ENCODE measurements around the gene CALML6.

CALML6 gene

DNA sequence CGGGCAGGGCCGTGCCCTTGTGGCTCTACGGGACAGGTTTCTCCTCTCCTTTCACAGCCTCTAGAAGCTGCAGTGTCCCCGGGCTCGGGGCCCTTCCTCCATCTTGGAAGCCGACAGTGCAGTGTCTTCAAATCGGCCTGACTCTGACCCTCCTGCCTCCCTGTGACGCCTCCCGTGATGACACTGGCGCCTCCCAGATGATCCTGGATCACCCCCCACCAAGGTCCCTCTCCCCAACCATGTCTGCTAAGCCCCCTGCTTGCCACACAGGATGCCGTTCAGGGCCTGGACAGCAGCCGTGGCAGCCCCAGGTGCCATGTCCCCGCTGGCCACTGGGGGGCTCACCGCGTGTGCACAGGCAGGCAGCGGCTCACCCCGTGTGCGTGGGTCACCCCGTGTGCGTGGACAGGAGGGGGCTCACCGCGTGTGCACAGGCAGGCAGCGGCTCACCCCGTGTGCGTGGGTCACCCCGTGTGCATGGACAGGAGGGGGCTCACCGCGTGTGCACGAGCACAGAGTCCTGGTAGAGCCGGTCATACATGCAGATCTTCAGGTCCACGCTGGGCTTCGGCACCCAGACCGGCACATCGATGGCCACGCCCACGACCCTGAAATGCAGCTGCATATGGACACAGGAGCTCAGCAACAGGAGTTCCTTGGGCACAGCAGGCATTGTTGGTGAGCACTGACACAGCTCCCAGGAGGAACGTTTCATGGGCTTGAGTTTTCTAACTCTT is 28.9 kb downstream of the CALML6 start:
- peak; percentile 32 for DNase-seq

DNA sequence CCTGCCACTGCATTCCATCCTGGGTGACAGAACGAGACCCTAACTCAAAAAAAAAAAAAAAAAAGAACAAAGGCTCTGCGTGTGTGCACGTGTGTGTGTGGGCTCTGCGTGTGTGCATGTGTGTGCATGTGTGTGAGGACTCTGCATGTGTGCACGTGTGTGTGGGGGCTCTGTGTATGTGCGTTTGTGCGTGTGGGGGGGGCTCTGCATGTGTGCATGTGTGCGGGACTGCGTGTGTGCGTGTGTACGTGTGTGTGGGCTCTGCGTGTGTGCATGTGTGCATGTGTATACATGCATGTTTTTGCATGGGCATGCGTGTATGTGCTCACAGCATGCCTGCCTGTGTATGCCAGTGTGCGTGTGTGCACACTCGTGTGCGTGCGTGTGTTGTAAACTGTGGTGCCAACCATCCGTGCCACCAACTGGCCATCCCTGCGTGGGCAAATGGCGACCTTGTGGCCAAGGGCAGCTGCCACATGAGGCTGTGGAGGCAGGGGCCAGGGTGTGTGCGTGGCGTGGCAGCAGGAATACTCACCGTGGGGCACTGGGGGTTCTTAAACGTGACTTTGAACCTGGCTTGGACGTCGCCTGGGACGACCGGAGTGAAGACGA is 30.8 kb downstream of the CALML6 start:
- no peak for DNase-seq

DNA sequence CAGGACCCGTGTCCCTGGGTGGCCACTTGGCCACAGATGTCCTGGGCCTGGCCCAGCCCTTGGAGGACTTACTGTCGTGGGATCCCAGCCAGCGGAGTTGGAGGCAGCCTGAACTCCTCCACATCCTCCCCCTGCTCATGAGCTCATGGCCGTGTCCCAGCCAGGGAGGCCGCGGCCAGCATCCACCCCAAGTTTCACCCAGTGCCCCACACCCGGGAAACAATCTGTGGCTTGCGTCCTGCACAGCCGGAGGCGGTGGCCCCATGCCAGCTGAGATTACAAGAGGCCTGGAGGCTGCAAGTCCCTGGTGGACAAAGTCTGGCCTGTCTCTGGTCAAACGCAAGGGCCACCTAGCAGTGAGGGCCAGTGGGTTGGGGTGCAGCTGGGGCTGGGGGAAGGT is 31.5 kb downstream of the CALML6 start:
- DNase-seq: no peak

DNA sequence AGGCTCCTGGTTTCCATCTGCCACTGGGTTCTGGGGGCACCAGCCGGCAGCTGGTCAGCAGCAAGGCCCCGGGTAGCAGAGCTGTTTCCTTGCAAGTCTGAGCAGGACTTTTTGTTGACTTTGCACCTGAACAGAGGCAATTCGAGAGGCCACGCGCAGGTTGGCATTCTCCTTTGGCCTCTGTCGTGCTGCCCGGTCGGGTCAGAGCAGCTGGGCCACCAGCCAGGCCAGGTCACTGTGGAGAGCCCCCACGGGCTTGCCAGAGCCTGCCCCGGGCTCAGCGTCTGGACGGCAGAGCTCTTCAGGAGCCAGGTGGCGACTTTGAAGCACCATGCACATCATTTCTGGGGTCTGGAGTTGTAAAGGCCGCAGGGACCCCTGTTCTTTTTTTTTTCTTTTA is 32.4 kb downstream of the CALML6 start:
- no peak for DNase-seq

DNA sequence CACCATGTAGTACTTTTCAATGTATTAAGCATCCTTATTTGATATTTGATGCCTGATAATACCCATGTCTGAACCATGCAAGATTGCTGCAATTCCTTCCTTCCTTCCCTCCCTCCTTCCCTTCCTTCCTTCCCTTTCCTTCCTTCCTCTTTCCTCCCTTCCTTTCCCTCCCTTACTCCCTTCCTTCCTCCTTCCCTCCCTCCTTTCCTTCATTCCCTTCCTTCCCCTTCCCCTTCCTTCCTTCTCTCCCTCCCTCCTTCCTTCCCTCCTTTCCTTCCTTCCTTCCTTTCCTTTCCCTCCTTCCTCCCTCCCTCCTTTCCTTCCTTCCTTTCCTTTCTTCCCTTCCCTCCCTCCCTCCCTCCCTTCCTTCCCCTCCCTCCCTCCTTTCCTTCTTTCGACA is 33.7 kb downstream of the CALML6 start:
- no peak for DNase-seq

DNA sequence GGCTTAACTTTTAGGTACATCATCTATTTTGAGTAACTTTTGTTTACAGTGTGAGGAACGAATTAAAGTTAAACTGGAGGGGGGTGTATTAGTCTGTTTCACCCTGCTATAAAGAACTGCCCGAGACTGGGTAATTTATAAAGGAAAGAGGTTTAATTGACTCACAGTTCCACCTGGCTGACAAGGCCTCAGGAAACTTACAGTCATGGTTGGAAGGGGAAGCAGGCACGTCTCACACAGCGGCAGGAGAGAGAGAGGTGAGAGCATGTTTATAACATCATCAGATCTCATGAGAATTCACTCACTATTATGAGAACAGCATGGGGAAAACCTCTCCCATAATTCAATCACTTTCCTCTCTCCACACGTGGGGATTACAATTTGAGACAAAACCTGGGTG is 35.9 kb downstream of the CALML6 start:
- DNase-seq: no peak

DNA sequence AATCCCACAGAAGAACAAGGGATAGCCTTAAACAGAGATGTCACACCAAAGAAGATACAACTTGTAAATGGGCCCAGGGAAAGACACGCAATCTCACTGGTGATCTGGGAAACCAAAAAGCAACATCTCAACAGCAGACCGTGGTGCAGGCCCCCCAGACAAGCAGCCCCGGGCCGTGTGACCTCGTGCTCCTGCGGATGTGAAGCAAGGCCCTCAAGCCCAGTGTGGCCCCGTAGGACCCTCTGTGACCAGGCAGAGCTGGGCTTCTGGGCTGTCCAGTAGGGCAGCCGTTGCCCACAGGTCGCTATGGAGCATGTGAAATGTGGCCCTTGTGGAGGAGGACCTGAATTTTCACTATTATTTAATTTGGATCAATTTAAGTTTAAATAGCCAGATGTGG is 39.0 kb downstream of the CALML6 start:
- no peak for DNase-seq

DNA sequence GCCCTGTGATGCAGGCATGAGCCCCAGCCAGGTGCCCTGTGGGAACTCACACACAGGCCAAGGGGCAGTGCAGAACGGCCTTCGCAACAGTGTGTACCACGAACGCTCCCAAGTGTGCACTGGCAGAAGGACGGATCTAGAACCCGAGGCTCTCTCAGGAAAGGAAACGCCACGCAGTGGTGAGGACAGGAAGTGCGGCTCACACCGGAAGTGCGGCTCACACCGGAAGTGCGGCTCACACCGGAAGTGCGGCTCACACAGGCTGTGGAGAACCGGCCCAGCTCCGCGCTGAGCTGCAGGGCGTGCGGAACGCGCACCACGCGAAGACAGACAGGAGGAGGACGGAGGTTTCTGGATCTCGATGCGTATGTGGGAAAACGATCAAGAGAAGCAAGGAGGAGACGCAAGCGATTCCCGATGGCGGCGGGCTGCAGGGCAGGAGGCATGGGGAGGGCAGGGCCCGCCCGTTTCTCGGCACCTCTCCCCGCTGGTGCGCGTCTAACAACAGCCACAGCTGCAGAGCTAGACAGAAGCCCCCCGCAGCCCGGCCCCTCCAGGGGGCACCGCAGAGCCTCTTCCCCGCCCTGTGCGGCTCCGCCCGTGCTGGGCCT is 39.9 kb downstream of the CALML6 start:
- DNase-seq: no peak

DNA sequence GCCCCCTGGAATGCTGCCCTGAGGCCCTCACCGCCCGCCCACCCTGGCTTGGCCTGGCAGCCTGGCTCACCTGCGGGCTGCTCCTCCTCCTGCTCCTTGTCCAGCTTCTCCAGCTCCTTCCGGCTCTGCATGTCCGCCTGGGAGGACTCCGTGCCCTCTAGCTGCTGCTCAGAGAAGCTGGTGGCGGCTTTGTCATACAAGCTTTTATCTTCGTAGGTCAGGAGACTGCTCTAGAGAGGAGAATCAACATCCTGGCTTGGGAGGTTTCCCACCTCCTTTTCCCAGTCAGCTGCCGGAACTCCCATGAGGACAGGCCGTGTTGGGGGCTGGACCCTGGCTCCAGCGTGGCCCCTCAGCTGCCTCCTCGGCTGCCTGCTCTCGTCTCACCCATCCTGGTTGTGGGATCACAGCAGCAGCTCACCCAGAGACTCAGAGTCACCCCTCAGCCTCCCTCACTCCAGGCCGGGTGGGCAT is 40.6 kb downstream of the CALML6 start:
- DNase-seq: no peak

DNA sequence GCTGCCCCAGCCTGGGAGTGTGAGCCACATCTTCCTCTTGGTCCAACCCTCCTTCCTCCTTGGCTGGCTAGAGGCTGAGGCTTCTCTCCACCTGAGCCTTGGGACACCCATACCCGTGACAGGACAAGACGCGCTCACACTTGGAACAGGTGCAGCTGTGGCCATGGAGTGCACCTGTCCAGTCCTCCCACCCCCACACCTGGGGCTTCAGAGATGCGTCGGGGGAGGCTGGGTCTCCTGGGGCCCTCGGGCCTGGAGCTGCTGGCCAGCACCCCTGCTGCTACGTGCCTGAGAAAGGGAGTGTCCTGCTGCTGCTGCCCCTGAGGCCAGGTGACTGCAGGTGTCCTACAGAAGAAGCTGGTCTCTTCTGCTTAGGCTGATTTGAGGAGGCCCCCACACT is 41.0 kb downstream of the CALML6 start:
- no peak for DNase-seq

DNA sequence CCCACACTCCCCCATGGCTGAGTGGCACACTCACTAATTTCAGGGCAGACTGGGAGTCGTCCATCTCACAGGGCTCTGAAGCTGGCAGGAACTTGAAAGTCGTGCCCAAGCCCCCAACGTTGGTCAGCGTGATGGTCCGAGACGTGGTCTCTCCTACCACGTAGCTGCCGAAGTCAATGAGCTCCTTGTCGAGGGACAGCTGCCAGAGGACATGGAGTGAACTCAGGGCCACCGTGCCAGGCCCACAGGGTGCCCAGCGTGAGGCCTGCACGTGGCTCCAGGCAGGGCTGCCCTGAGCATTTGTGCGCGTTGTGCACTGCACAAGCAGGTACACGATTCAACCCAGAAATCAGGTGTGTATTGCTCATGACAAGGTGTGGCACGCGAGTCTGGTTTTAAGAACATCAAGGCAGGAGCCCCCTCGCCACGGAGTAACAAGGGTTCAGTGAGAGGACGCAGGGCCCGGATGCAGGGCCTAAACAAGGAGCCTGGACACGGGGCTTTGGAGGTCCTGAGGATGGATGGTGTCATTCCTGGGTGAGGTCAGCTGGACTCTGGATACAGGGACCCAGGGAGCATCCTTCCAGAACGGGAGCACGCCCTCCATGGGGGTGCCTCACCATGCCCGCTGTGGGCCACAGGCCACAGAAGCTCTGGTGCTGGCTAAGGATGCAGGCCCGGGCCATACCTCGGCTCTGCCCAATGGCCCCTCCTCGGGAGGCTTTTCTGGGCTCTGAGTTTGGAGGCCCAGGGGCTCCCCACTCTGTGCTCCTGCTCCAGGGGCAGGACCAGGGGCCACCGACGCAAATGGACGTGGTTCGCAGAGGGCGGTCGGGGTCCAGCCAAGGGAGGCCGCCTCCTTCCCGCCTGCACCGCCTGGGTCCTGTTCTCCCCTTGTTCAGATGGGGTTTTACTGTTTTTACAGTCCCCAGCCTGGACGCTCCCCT is 41.8 kb downstream of the CALML6 start:
- DNase-seq: no peak

DNA sequence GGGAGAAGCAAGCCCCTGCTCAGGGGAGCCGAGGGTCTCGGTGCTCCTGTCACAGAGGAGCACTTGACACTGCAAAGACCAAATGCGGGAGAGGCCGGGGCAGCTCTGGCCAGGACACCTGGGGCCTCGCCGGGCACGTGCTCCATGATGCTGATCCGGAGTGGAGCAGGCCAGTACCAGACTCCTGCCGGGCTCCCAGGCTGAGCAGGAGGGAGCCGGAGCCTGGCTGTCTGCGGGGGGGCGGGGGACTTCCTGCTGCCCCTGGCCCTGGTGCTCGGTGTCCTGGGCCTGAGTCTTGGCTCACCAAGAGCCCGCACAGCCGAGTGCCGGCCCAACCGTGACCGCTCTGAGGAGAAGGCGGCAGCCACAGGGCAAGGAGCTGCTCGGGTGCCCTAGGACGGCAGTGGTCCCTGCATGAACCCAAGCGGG is 42.5 kb downstream of the CALML6 start:
- no peak for DNase-seq

DNA sequence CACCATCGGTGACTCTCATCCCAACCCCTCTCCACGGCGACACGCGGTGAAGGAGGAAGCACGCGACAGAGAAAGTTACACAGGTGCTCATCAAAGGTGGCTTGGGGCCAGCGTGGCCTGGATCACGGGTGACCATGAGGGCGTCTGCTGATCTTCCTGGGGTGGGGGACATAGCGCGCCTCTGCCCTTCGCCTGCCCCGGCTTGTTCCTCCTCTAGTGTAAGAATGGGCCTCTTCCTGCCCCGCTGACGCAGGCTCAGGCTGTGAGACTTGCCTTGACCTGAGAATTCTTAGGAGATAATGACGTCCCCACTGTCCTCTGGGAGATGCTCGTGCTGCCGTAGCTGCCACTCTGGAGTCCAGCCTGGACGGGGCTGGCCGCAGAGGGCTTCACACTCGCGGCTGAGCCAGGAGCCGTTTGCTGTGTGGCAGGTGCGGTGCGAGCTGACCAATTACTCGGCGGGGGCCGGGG is 43.0 kb downstream of the CALML6 start:
- no peak for DNase-seq

DNA sequence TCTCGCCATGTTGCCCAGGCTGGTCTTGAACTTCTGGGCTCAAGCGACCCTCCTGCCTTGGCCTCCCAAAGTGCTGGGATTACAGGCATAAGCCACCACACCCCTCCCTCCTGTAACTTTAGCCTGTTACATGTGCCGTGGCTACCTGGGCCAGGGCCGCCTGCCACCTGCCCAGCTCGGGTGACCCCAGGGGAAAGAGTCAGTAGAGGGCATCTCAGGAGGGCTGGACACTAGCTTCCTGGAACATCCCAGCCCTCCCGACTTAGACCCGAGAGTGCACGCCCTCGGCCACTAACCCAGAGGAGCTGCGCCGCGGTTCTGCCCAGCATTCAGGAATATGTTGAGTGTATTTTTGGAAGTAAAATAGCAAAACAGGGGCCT is 44.4 kb downstream of the CALML6 start:
- no peak for DNase-seq

DNA sequence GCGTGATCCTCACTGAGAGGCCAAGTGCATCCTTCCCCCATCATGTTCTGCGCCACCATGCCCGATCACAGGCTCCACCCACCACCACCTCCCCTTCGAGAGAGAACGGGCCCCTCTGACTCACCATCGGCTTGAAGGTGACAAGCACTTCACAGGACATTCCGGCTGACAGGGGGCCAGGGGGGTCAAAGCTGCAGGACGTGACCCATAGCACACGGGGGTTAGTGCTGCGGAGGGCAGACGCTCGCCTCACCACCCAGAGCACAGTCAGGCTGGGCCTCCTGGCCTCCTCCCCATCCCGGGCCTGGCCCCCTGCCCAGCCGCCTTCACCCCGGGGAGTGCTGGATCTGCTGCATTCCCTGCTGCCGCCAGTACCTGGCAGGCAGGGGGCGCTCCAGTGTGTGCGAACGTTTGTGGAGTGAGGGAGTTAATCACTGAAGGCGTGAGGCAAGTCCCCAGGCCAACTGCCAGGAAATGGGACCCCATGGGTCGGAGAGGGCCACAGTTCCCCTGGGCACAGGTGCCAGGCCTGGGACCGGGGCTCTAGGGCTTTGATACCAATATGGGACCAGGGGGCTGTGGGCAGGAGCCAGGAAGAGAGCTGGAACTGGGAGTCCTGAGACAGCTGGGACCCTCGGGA is 44.9 kb downstream of the CALML6 start:
- peak; percentile 36 for DNase-seq

DNA sequence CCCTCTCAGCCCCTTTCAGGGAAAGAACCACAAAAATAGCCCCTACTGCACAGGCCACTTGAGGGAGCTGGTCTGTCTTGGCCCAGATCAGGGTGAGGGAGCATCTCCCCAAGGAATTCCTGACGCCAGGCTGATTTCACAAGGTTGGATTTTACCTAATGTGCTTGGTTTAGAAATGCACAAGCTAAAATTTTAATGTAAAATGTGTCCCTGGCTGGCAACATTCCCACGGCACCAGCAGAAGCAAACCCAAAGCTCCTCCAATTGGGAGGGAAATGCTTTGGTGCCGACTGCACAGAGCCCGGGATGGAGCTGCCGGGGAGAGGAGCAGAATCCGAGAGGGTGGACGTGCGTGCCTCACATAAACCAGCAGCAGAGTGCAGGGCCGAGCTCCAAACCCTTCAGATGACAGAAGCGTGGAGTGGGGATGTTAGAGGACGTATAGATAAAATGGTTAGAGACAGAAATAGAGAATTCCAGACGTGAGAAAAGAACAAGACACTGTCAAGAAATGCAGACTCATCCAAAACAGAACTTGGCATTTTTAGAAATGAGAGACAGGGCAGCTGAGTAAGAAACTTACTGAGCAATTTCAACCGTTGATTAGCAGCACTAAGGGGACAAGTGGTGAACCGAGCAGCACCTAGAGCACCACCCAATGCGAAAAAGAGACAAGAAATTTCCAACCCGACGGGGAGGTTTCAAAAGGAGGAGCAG is 45.6 kb downstream of the CALML6 start:
- no peak for DNase-seq

DNA sequence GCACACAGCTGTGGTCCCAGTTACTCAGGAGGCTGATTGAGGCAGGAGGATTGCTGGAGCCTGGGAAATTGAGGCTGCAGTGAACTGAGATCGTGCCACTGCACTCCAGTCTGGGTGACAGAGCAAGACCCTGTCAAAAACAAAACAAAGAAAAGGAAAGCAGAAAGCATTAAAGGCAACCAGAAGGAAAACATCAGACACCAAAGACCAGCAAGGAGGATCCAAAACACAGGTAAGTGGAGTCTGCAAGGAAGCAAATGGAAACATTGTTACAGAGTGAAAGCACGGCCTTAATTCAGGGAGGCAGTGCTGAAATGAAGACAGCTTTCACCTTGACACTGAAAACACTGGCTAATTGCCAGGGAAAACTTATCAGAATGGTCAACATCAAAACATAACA is 47.7 kb downstream of the CALML6 start:
- no peak for DNase-seq

DNA sequence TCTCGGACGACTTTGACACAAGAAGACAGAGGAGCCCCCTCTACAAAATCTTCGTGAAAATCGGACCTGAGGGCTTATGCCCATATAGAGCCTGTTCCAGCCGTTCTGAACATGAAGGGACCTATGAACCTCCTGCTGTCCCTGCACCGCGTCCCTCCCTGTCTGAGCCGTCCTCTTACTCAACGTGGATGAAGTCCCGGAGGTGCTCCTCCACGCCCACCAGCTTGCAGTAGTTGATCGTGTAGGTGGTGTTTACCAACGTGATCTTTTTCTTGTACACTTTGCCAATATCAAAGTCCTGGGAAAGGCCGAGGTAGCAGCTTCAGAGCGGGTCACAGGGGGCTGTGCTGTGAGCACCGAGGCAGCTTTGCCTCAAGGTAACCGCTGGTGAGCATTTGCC is 48.5 kb downstream of the CALML6 start:
- DNase-seq: no peak

DNA sequence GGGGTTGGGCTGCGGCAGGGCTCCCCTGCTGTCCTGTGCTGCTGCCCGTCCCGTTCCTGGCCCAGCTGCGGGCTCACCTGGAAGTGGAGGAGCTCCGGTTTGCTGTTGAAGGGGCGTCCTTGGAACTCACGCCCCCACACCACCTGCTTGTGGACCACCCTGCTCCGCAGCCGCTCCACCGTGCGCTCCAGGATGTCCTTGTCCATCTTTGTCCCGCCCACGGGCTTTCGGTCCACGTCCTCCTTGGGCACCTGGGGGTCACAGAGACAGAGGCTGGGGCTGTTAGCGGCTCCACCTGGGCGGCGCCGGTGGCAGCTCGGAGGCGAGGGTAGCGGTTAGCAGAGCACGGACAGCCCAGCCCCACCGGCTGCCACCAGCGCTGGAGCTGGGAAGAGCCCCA is 49.8 kb downstream of the CALML6 start:
- no peak for DNase-seq

DNA sequence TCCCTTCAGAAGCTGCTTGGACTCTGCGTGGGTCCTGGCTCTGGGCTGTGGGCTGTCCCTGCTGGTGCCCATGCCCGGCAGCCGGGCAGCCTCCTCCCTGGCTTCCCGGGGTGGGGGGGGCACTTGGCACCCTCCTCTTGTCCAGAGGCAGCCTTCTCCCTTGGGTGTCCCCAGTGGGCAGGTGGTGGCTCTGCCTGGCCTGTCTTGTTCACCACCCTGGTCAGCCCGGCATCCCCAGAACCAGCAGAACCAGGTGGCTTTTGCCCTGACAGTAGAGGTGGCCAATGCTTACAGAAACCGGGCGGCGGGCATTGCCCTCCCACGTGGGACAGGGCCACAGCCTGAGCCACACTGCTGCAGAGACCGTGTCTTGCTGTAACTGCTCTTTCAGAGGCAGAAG is 50.5 kb downstream of the CALML6 start:
- DNase-seq: no peak

DNA sequence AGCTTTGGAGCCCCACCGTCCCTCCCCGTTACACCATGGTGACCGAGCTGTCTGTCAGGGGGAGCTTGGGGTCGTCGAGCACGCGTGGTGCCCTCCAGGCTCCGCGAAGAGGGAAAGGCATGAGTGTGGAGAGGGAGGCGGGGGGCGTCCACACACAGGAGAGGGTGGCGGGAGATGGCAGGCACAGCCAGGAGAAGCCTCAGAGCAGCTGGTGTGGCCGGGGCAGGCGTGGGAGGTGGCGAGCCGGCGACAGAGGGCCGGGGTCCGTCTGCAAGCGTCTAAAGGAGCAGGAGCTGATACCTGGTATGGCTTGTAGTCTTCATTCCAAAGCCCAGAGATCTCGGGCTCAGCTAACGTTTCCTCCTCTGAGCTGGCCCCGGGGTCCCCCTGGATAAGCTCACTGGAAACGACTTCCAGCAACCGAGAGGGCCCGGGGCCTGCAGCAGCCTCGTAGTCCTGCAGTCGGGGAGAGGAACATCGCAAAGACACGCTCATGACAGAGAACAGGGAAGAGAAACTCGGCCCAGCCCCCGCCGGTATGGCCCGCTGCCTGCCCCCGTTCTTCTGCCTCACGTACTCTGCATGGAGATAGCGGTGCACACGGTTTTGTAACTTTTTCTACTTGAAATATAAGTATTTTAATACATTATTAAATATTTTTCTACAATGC is 51.1 kb downstream of the CALML6 start:
- DNase-seq: no peak
